Neural cell (in vitro differentiated cells): ENCODE measurements around the gene DTNBP1. TPM values are rescaled to one million over a fixed set of nuclear protein-coding genes. Genes with fewer than 3 reads are reported as not detected.

Source experiments
- H2AFZ ChIP-seq: fragments of 200-600, 300-800 bp; sonication (generic), shearing (Covaris generic); 2 replicates; pipeline ENCODE4 v1.6.0; 2014; ENCODE audit warnings: low read depth, mild to moderate bottlenecking, antibody characterized with exemption, low read length, moderate library complexity
- H3F3A ChIP-seq: fragments of 200-600 bp; shearing (Covaris generic); 2 replicates; pipeline ENCODE4 v1.6.1; 2016; ENCODE audit warnings: mild to moderate bottlenecking, moderate library complexity, mixed read lengths, antibody characterized with exemption, low read length; ENCODE audit not compliant: insufficient read depth, poor library complexity, severe bottlenecking
- H3K27ac ChIP-seq: fragments of 200-600, 300-800 bp; sonication (generic), shearing (Covaris generic); 2 replicates; pipeline ENCODE4 v1.5.1; 2014; ENCODE audit warnings: mild to moderate bottlenecking, low read length, moderate library complexity
- H3K27me3 ChIP-seq: fragments of 300-800, 200-600 bp; sonication (generic), shearing (Covaris generic); 2 replicates; pipeline ENCODE4 v1.6.0; 2014; ENCODE audit warnings: mild to moderate bottlenecking, low read depth, low read length, moderate library complexity; ENCODE audit not compliant: insufficient read depth
- H3K36me3 ChIP-seq: fragments of 300-800, 200-600 bp; sonication (generic), shearing (Covaris generic); 2 replicates; pipeline ENCODE4 v1.5.1; 2014; ENCODE audit warnings: mild to moderate bottlenecking, antibody characterized with exemption, low read length, moderate library complexity; ENCODE audit not compliant: insufficient read depth
- H3K4me2 ChIP-seq: fragments of 300-800, 200-600 bp; sonication (generic), shearing (Covaris generic); 2 replicates; pipeline ENCODE4 v1.6.0; 2014; ENCODE audit warnings: mild to moderate bottlenecking, low read length
- H3K4me3 ChIP-seq: fragments of 300-800, 200-600 bp; sonication (generic), shearing (Covaris generic); 2 replicates; pipeline ENCODE4 v1.5.1; 2014; ENCODE audit warnings: mild to moderate bottlenecking, low read length, moderate library complexity
- H3K79me2 ChIP-seq: fragments of 200-600 bp; shearing (Covaris generic); replicated peaks from 2 replicates; pipeline ENCODE4 v1.6.0; 2014; ENCODE audit warnings: mild to moderate bottlenecking, low read length, moderate library complexity; ENCODE audit not compliant: insufficient read depth
- H3K9ac ChIP-seq: fragments of 300-800, 200-600 bp; sonication (generic), shearing (Covaris generic); 2 replicates; pipeline ENCODE4 v1.6.1; 2016; ENCODE audit warnings: mild to moderate bottlenecking, low read length, mixed read lengths
- H3K9me2 ChIP-seq: fragments of 200-600 bp; shearing (Covaris generic); 2 replicates; pipeline ENCODE4 v1.6.1; 2016; ENCODE audit warnings: mild to moderate bottlenecking, low read length, mixed read lengths; ENCODE audit not compliant: insufficient read depth
- H3K9me3 ChIP-seq: fragments of 200-600, 300-800 bp; sonication (generic), shearing (Covaris generic); 2 replicates; pipeline ENCODE4 v1.6.1; 2016; ENCODE audit warnings: mild to moderate bottlenecking, mixed run types, low read length, moderate library complexity, mixed read lengths
- H4K20me1 ChIP-seq: fragments of 200-600 bp; shearing (Covaris generic); 2 replicates; pipeline ENCODE4 v1.6.1; 2016; ENCODE audit warnings: mild to moderate bottlenecking, mixed run types; ENCODE audit not compliant: insufficient read depth
- EP300 ChIP-seq: fragments of 450-650 bp; conservative IDR thresholded peaks from 2 replicates; pipeline ENCODE4 v1.6.1; 2014; ENCODE audit warnings: antibody characterized with exemption, mild to moderate bottlenecking, moderate library complexity; ENCODE audit not compliant: poor library complexity, severe bottlenecking
- EZH2 ChIP-seq: fragments of 200-600, 300-800 bp; shearing (Covaris generic), sonication (generic); IDR thresholded peaks from 2 replicates; pipeline ENCODE4 v1.6.1; 2014; ENCODE audit warnings: antibody characterized with exemption, low read length, borderline replicate concordance, mild to moderate bottlenecking; ENCODE audit not compliant: insufficient read depth, poor library complexity, severe bottlenecking
- MXI1 ChIP-seq: fragments of 450-650 bp; conservative IDR thresholded peaks from 2 replicates; pipeline ENCODE4 v1.6.1; 2014; ENCODE audit warnings: antibody characterized with exemption, mild to moderate bottlenecking; ENCODE audit not compliant: poor library complexity, severe bottlenecking
- POLR2AphosphoS5 ChIP-seq: IDR thresholded peaks from 2 replicates; pipeline ENCODE4 v1.6.1; 2012
- RAD21 ChIP-seq: fragments of 450-650 bp; conservative IDR thresholded peaks from 2 replicates; pipeline ENCODE4 v1.6.1; 2014; ENCODE audit warnings: antibody characterized with exemption, mild to moderate bottlenecking, moderate library complexity
- REST ChIP-seq: IDR thresholded peaks from 2 replicates; pipeline ENCODE4 v1.6.1; 2012; ENCODE audit warnings: borderline replicate concordance
- SMC3 ChIP-seq: fragments of 450-650 bp; conservative IDR thresholded peaks from 2 replicates; pipeline ENCODE4 v1.6.1; 2014; ENCODE audit warnings: antibody characterized with exemption, mild to moderate bottlenecking, moderate library complexity; ENCODE audit not compliant: poor library complexity
- TAF1 ChIP-seq: IDR thresholded peaks from 2 replicates; pipeline ENCODE4 v1.6.1; 2012; ENCODE audit warnings: low read depth
- polyA plus RNA-seq: library from polyadenylated mRNA; depleted of rRNA; stranded (reverse); fragments of >200 nt; gene quantifications from 2 replicates; pipeline ENCODE4 v1.2.3, GENCODE V29; 2014
- TF ChIP-seq, protein P1 (sequence below): fragments of 450-650 bp; IDR thresholded peaks from 2 replicates; pipeline ENCODE4 v1.5.1; 2014; ENCODE audit warnings: antibody characterized with exemption, mild to moderate bottlenecking, moderate library complexity; ENCODE audit not compliant: poor library complexity, severe bottlenecking

DTNBP1 gene
- polyA plus RNA-seq, 1 donor from 2014 or later, result 22.6 TPM

GRCh38 chr6:15626160-15626559 lies 36.7 kb downstream of the DTNBP1 start:
- Histone ChIP-seq H3K36me3 (no peaks in the 10 kb centered on the region), H3K4me2 (no peak overlapping the region), H3K9ac (no peak overlapping the region), H3K27ac (no peak overlapping the region), H3K9me3 (no peaks in the 10 kb centered on the region), H4K20me1 (no peaks in the 10 kb centered on the region), H2AFZ (no peak overlapping the region), H3F3A (no peaks in the 10 kb centered on the region), H3K79me2 (no peaks in the 10 kb centered on the region), H3K4me3 (no peak overlapping the region), H3K9me2 (no peaks in the 10 kb centered on the region), H3K27me3 (no peaks in the 10 kb centered on the region)
- TF ChIP-seq POLR2AphosphoS5 (no peak), EP300 (no peak), SMC3 (no peak), EZH2 (no peak), RAD21 (no peak), REST (no peak), TAF1 (no peak), MXI1 (no peak)
- TF ChIP-seq, protein P1, sequence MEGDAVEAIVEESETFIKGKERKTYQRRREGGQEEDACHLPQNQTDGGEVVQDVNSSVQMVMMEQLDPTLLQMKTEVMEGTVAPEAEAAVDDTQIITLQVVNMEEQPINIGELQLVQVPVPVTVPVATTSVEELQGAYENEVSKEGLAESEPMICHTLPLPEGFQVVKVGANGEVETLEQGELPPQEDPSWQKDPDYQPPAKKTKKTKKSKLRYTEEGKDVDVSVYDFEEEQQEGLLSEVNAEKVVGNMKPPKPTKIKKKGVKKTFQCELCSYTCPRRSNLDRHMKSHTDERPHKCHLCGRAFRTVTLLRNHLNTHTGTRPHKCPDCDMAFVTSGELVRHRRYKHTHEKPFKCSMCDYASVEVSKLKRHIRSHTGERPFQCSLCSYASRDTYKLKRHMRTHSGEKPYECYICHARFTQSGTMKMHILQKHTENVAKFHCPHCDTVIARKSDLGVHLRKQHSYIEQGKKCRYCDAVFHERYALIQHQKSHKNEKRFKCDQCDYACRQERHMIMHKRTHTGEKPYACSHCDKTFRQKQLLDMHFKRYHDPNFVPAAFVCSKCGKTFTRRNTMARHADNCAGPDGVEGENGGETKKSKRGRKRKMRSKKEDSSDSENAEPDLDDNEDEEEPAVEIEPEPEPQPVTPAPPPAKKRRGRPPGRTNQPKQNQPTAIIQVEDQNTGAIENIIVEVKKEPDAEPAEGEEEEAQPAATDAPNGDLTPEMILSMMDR, result no peak

DNA sequence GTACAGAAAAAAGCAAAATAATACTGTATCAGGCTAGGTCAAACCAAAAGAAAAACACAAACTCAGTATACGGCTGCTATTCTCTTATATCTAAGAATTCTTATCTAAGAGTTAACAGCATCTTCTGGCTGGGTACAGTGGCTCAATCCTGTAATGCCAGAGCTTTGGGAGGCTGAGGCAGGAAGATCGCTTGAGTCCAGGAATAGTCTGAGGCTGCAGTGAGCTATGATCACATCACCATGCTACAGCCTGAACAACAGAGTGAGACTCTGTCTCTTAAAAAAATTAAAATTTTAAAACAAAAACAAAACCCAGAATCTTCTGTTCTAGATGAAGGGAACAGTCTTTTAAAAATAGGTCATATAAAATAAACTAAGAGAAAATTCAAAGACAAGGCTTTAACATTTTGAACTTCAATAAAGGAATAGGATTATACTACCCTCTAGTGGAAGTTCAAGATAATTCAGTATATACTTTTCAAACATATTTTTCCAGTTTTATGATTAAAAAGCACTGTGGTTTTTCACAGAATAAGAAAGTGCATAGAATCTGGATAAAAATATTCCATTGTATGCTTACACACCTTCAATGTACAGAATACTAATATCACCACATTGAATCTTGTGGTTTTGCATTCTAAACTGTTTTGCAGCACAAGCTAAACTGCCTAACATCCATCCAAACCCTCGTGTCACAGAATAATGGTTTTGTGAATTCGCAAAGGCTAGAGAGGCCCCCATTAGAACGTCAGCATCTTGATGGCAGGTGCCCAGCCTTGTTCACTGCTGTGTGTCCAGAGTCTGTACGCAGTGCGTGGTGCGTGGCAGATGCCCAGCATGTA lies 39.3 kb downstream of the DTNBP1 start:
- Histone ChIP-seq H2AFZ (no peak overlapping the region), H3K27me3 (no peaks in the 10 kb centered on the region), H4K20me1 (no peaks in the 10 kb centered on the region), H3K27ac (no peak overlapping the region), H3K9me2 (no peaks in the 10 kb centered on the region), H3K9me3 (no peaks in the 10 kb centered on the region), H3K36me3 (no peaks in the 10 kb centered on the region), H3K4me3 (no peak overlapping the region), H3K79me2 (no peaks in the 10 kb centered on the region), H3K4me2 (no peak overlapping the region), H3K9ac (no peak overlapping the region), H3F3A (no peaks in the 10 kb centered on the region)
- TF ChIP-seq RAD21 (peak; percentile 86), EP300 (no peak), SMC3 (peak; percentile 82)
- TF ChIP-seq, protein P1, result peak; percentile 79
